B cell (primary cell): ENCODE data around the gene DIP2B.

Experiments
- CTCF ChIP-seq: fragments of 200-600 bp; IDR thresholded peaks from one replicate; pipeline ENCODE4 v1.8.0; 2022; ENCODE audit warnings: antibody characterized with exemption, mild to moderate bottlenecking
- EZH2 ChIP-seq: IDR thresholded peaks from 2 replicates; pipeline ENCODE4 v1.6.1; 2012; ENCODE audit warnings: borderline replicate concordance, low read depth, mild to moderate bottlenecking, moderate library complexity, low read length; ENCODE audit not compliant: insufficient read depth, poor library complexity, severe bottlenecking

- TF ChIP-seq CTCF (no peak), EZH2 (no peak)
Measured at GRCh38 chr12:50655374-50655921, 150.7 kb downstream of the DIP2B start.
